Endothelial cell of umbilical vein (primary cell): ENCODE measurements around the gene GDNF.

Experiments used
- EZH2 ChIP-seq: IDR thresholded peaks from 2 replicates; pipeline ENCODE4 v1.6.1; 2012; ENCODE audit warnings: borderline replicate concordance, low read depth, mild to moderate bottlenecking, moderate library complexity, low read length, inconsistent platforms; ENCODE audit not compliant: severe bottlenecking
- TF ChIP-seq, protein P1 (sequence below), 2 donors: IDR thresholded peaks; 1 replicate in 1 of 2; 2 replicates in 1 of 2; pipeline ENCODE4 v1.5.1; 2011; ENCODE audit warnings: low read length in 2 of 2, mild to moderate bottlenecking in 2 of 2, moderate library complexity in 2 of 2, control low read depth in 1 of 2, inconsistent platforms in 1 of 2, low read depth in 1 of 2; ENCODE audit not compliant: insufficient read depth in 1 of 2; ENCODE audit errors: extremely low read depth in 1 of 2

DNA sequence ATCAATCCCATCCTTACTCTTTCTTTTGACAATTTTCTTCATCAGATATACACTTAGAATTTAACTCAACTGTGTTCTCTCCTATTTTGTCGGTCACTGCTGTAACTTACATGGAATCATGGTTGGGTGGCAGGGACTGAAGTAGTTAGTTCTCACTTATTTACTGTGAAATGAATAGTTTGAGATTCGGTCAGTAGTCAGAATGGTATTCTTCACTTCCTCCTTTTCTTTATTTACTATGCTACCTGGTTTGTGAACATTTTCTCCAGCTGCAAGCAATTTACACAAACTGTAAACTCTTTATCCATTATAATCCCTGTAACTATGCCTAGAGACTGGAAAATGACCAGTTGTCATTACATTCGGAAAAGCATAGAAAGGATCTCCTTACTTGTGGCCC lies 41.5 kb upstream of the GDNF start:
- TF ChIP-seq EZH2, result no peak
- TF ChIP-seq, protein P1, sequence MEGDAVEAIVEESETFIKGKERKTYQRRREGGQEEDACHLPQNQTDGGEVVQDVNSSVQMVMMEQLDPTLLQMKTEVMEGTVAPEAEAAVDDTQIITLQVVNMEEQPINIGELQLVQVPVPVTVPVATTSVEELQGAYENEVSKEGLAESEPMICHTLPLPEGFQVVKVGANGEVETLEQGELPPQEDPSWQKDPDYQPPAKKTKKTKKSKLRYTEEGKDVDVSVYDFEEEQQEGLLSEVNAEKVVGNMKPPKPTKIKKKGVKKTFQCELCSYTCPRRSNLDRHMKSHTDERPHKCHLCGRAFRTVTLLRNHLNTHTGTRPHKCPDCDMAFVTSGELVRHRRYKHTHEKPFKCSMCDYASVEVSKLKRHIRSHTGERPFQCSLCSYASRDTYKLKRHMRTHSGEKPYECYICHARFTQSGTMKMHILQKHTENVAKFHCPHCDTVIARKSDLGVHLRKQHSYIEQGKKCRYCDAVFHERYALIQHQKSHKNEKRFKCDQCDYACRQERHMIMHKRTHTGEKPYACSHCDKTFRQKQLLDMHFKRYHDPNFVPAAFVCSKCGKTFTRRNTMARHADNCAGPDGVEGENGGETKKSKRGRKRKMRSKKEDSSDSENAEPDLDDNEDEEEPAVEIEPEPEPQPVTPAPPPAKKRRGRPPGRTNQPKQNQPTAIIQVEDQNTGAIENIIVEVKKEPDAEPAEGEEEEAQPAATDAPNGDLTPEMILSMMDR (IDR thresholded peaks at IDR 0.05; ENCODE audit: extremely low read depth in 1 of 2, insufficient read depth in 1 of 2, low read depth in 1 of 2, low read length in 2 of 2), result no peak
